HG02642 (cell line): ENCODE measurements around the gene HOXA4.

Source experiments
- ATAC-seq: cut with Tn5 transposase; IDR thresholded peaks from one replicate; pipeline ENCODE4 v1.9.1; 2021; ENCODE audit warnings: mild to moderate bottlenecking; ENCODE audit not compliant: unreplicated experiment, poor library complexity

The HOXA4 gene

GRCh38 chr7:27170426-27171324 is 40.1 kb upstream of the HOXA4 start:
- no peak for ATAC-seq

GRCh38 chr7:27169658-27170425 is 39.3 kb upstream of the HOXA4 start:
- ATAC-seq: no peak

GRCh38 chr7:27168265-27168947 is 37.8 kb upstream of the HOXA4 start:
- no peak for ATAC-seq

GRCh38 chr7:27167916-27168264 is 37.3 kb upstream of the HOXA4 start:
- no peak for ATAC-seq

GRCh38 chr7:27166531-27167505 is 36.3 kb upstream of the HOXA4 start:
- no peak for ATAC-seq

GRCh38 chr7:27165996-27166530 is 35.5 kb upstream of the HOXA4 start:
- ATAC-seq: no peak

GRCh38 chr7:27165089-27165995 is 34.8 kb upstream of the HOXA4 start, which contains the start of gene HOXA9:
Gene HOXA9 (minus strand): TSS chr7:27165537. CDS start chr7:27165457, 80 bp downstream.
- ATAC-seq: no peak

- ATAC-seq: no peak
Measured at GRCh38 chr7:27164367-27165088, 34.0 kb upstream of the HOXA4 start.

GRCh38 chr7:27164045-27164366 is 33.4 kb upstream of the HOXA4 start:
- ATAC-seq: no peak

- ATAC-seq: no peak
Measured at GRCh38 chr7:27163288-27164044, 32.9 kb upstream of the HOXA4 start.

- ATAC-seq: no peak
Measured at GRCh38 chr7:27162561-27163287, 32.2 kb upstream of the HOXA4 start.

- no peak for ATAC-seq
Measured at GRCh38 chr7:27161721-27162560, 31.4 kb upstream of the HOXA4 start.

GRCh38 chr7:27161214-27161720 is 30.7 kb upstream of the HOXA4 start:
- no peak for ATAC-seq

- peak; percentile 59 for ATAC-seq
Measured at GRCh38 chr7:27160546-27161213, 30.1 kb upstream of the HOXA4 start.

GRCh38 chr7:27160145-27160545 is 29.6 kb upstream of the HOXA4 start:
- ATAC-seq: peak; percentile 21
